Measurements from ENCODE around the gene RCCD1.

The RCCD1 gene

GRCh38 chr15:90913398-90913944 is 41.2 kb upstream of the RCCD1 start:
- Histone ChIP-seq H4K8ac (ENCODE audit: low read depth, low read length) (no peak overlapping the region), H3K9me3 (replicated peaks in 1 of 2; ENCODE audit: control insufficient read depth in 2 of 2, insufficient read depth in 1 of 2, low read depth in 1 of 2, low read length in 2 of 2) (no peaks in the 10 kb centered on the region), H2BK15ac (ENCODE audit: low read length) (no peak overlapping the region), H3K9ac (ENCODE audit: low read depth, low read length, poor library complexity) (no peak overlapping the region), H2BK5ac (ENCODE audit: low read length) (no peak overlapping the region), H3K79me1 (ENCODE audit: low read depth, low read length) (no peaks in the 10 kb centered on the region), H3K18ac (ENCODE audit: low read length) (no peak overlapping the region), H3K4me3 (ENCODE audit: low read length in 2 of 2) (no peak overlapping the region), H2AK5ac (ENCODE audit: low read depth, low read length) (no peak overlapping the region), H3K14ac (ENCODE audit: low read length) (no peak overlapping the region), H2AFZ (ENCODE audit: low read length) (no peak overlapping the region), H3K4me2 (ENCODE audit: insufficient read depth, low read length, poor library complexity, severe bottlenecking) (no peak overlapping the region), H3K4ac (ENCODE audit: low read length) (no peak overlapping the region), H3K27me3 (ENCODE audit: control insufficient read depth in 3 of 3, insufficient read depth in 3 of 3, low read depth in 1 of 3, low read length in 3 of 3) (no peaks in the 10 kb centered on the region), H3K27ac (replicated peaks; ENCODE audit: low read length) (no peak overlapping the region), H4K91ac (ENCODE audit: low read depth, low read length, poor library complexity) (no peak overlapping the region), H2BK12ac (ENCODE audit: low read length) (peak overlapping the region; percentile 10), H3K23ac (ENCODE audit: low read depth, low read length, poor library complexity) (no peak overlapping the region), H3K36me3 (replicated peaks in 1 of 2; ENCODE audit: control insufficient read depth in 2 of 2, insufficient read depth in 2 of 2, low read length in 2 of 2) (peaks cover 61 to 95% of the 10 kb centered on the region in 2 donors), H3K4me1 (ENCODE audit: control insufficient read depth in 2 of 2, insufficient read depth in 1 of 2, low read depth in 1 of 2, low read length in 2 of 2) (no peaks in the 10 kb centered on the region), H2BK120ac (ENCODE audit: low read depth, low read length) (no peak overlapping the region)
- no peak for DNase-seq (ENCODE audit: low spot score)
- no CpG with 5 or more reads among the region's 12 CpGs for WGBS, 2 donors (ENCODE audit: extremely low coverage in 2 of 2, insufficient read length in 2 of 2, insufficient replicate concordance in 1 of 2)

- no peak overlapping the region for H4K91ac ChIP-seq (ENCODE audit: low read depth, low read length, poor library complexity)
- H2BK120ac ChIP-seq (ENCODE audit: low read depth, low read length) = no peak overlapping the region
- H3K18ac ChIP-seq (ENCODE audit: low read length) = no peak overlapping the region
- H3K27me3 ChIP-seq (ENCODE audit: control insufficient read depth in 3 of 3, insufficient read depth in 3 of 3, low read depth in 1 of 3, low read length in 3 of 3) = no peaks in the 10 kb centered on the region
- H4K8ac ChIP-seq (ENCODE audit: low read depth, low read length) = no peak overlapping the region
- no peaks in the 10 kb centered on the region for H3K79me1 ChIP-seq (ENCODE audit: low read depth, low read length)
- H2BK12ac ChIP-seq (ENCODE audit: low read length) = no peak overlapping the region
- no peak overlapping the region for H2BK5ac ChIP-seq (ENCODE audit: low read length)
- H3K9me3 ChIP-seq (replicated peaks in 1 of 2; ENCODE audit: control insufficient read depth in 2 of 2, insufficient read depth in 1 of 2, low read depth in 1 of 2, low read length in 2 of 2) = no peaks in the 10 kb centered on the region
- no peak overlapping the region for H3K4me2 ChIP-seq (ENCODE audit: insufficient read depth, low read length, poor library complexity, severe bottlenecking)
- H3K4ac ChIP-seq (ENCODE audit: low read length) = no peak overlapping the region
- H2AK5ac ChIP-seq (ENCODE audit: low read depth, low read length) = no peak overlapping the region
- no peak overlapping the region for H2BK15ac ChIP-seq (ENCODE audit: low read length)
- no peak overlapping the region for H3K9ac ChIP-seq (ENCODE audit: low read depth, low read length, poor library complexity)
- H3K4me3 ChIP-seq (ENCODE audit: low read length in 2 of 2) = no peak overlapping the region
- H3K23ac ChIP-seq (ENCODE audit: low read depth, low read length, poor library complexity) = no peak overlapping the region
- no peak overlapping the region for H3K14ac ChIP-seq (ENCODE audit: low read length)
- no peak for DNase-seq (ENCODE audit: low spot score)
- no peak overlapping the region for H3K27ac ChIP-seq (replicated peaks; ENCODE audit: low read length)
- no CpG with 5 or more reads among the region's 22 CpGs for WGBS, 2 donors (ENCODE audit: extremely low coverage in 2 of 2, insufficient read length in 2 of 2, insufficient replicate concordance in 1 of 2)
- no peak overlapping the region for H2AFZ ChIP-seq (ENCODE audit: low read length)
- H3K36me3 ChIP-seq (replicated peaks in 1 of 2; ENCODE audit: control insufficient read depth in 2 of 2, insufficient read depth in 2 of 2, low read length in 2 of 2) = peaks cover 65 to 95% of the 10 kb centered on the region in 2 donors
- H3K4me1 ChIP-seq (ENCODE audit: control insufficient read depth in 2 of 2, insufficient read depth in 1 of 2, low read depth in 1 of 2, low read length in 2 of 2) = no peaks in the 10 kb centered on the region
Observed at GRCh38 chr15:90914305-90915080, 40.2 kb upstream of the RCCD1 start.

DNA sequence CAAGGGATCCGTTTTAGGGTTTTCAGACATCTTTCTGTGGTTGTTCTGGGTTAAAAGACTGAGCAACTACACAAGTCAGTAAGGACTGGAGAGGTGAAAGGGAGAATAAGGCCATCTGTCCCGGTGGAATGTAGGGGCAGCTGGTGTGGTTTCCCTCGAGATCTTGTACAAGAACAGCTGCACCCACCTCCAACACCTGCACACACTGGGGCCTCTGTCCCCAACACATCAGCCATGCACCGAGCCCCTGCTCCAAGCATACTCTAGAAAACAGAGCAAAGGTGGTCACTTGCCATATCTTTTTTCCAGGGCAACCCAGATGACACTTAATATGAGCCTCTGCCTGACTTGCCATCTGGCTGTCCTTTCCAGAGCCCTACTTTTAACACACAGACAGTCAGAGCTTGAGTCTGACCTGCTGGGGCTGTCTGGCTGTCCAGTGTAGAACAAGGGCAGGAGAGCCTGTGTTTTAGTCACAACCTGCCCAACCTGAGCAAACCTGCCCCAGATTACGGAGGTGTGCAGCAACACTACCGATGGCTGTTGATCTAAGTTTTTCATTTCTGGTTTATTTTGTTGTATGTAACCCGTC is 39.4 kb upstream of the RCCD1 start:
- Histone ChIP-seq H4K8ac (ENCODE audit: low read depth, low read length) (no peak overlapping the region), H3K23ac (ENCODE audit: low read depth, low read length, poor library complexity) (no peak overlapping the region), H2BK12ac (ENCODE audit: low read length) (no peak overlapping the region), H2AFZ (ENCODE audit: low read length) (no peak overlapping the region), H3K9ac (ENCODE audit: low read depth, low read length, poor library complexity) (no peak overlapping the region), H3K36me3 (replicated peaks in 1 of 2; ENCODE audit: control insufficient read depth in 2 of 2, insufficient read depth in 2 of 2, low read length in 2 of 2) (peaks cover 71 to 97% of the 10 kb centered on the region in 2 donors), H3K4me3 (ENCODE audit: low read length in 2 of 2) (no peak overlapping the region), H3K27ac (replicated peaks; ENCODE audit: low read length) (no peak overlapping the region), H3K4ac (ENCODE audit: low read length) (no peak overlapping the region), H3K14ac (ENCODE audit: low read length) (no peak overlapping the region), H3K9me3 (replicated peaks in 1 of 2; ENCODE audit: control insufficient read depth in 2 of 2, insufficient read depth in 1 of 2, low read depth in 1 of 2, low read length in 2 of 2) (no peaks in the 10 kb centered on the region), H2BK120ac (ENCODE audit: low read depth, low read length) (no peak overlapping the region), H3K4me2 (ENCODE audit: insufficient read depth, low read length, poor library complexity, severe bottlenecking) (no peak overlapping the region), H2BK5ac (ENCODE audit: low read length) (no peak overlapping the region), H2BK15ac (ENCODE audit: low read length) (no peak overlapping the region), H3K79me1 (ENCODE audit: low read depth, low read length) (no peaks in the 10 kb centered on the region), H3K27me3 (ENCODE audit: control insufficient read depth in 3 of 3, insufficient read depth in 3 of 3, low read depth in 1 of 3, low read length in 3 of 3) (no peaks in the 10 kb centered on the region), H3K4me1 (ENCODE audit: control insufficient read depth in 2 of 2, insufficient read depth in 1 of 2, low read depth in 1 of 2, low read length in 2 of 2) (no peaks in the 10 kb centered on the region), H4K91ac (ENCODE audit: low read depth, low read length, poor library complexity) (no peak overlapping the region), H2AK5ac (ENCODE audit: low read depth, low read length) (no peak overlapping the region), H3K18ac (ENCODE audit: low read length) (no peak overlapping the region)
- DNase-seq (ENCODE audit: low spot score) = no peak
- no CpG with 5 or more reads among the region's 7 CpGs for WGBS, 2 donors (ENCODE audit: extremely low coverage in 2 of 2, insufficient read length in 2 of 2, insufficient replicate concordance in 1 of 2)

DNA sequence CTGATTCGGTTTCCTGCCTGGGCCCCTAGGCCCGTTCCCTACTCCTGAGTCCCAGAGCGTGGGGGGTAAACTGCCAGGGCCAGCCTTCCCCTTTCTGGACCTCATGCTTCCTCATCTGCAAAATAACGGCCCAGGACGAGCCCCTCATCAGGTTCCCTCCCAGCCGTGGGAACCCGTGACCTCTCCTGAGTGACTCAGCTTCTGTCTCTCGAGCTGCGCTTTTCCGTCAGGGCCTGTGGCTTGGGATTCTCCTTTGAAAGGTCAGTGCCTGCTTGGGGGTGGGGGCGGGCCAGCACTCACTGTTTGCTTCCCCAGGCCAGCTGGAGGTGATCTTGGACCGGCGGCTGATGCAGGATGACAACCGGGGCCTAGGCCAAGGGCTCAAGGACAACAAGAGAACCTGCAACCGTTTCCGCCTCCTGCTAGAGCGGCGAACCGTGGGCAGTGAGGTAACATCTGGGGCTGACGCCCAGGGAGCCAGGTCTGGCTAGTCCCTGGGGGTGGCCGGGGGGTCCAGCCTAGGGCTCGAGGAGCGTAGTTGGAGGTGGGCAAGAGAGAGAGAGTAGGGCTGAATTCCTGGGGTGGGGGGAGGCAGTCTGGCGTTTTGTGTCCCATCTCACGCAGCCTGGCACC is 38.8 kb upstream of the RCCD1 start:
- H2BK12ac ChIP-seq (ENCODE audit: low read length) = peak overlapping the region; percentile 5
- no peak overlapping the region for H2BK120ac ChIP-seq (ENCODE audit: low read depth, low read length)
- no peak overlapping the region for H4K91ac ChIP-seq (ENCODE audit: low read depth, low read length, poor library complexity)
- peak overlapping the region; percentile 34 for H3K23ac ChIP-seq (ENCODE audit: low read depth, low read length, poor library complexity)
- H2BK15ac ChIP-seq (ENCODE audit: low read length) = no peak overlapping the region
- no peak overlapping the region for H3K4ac ChIP-seq (ENCODE audit: low read length)
- H3K18ac ChIP-seq (ENCODE audit: low read length) = no peak overlapping the region
- H3K79me1 ChIP-seq (ENCODE audit: low read depth, low read length) = no peaks in the 10 kb centered on the region
- H3K27ac ChIP-seq (replicated peaks; ENCODE audit: low read length) = no peak overlapping the region
- no peaks in the 10 kb centered on the region for H3K9me3 ChIP-seq (replicated peaks in 1 of 2; ENCODE audit: control insufficient read depth in 2 of 2, insufficient read depth in 1 of 2, low read depth in 1 of 2, low read length in 2 of 2)
- no peaks in the 10 kb centered on the region for H3K27me3 ChIP-seq (ENCODE audit: control insufficient read depth in 3 of 3, insufficient read depth in 3 of 3, low read depth in 1 of 3, low read length in 3 of 3)
- H2AFZ ChIP-seq (ENCODE audit: low read length) = no peak overlapping the region
- no CpG with 5 or more reads among the region's 25 CpGs for WGBS, 2 donors (ENCODE audit: extremely low coverage in 2 of 2, insufficient read length in 2 of 2, insufficient replicate concordance in 1 of 2)
- H3K14ac ChIP-seq (ENCODE audit: low read length) = no peak overlapping the region
- H3K9ac ChIP-seq (ENCODE audit: low read depth, low read length, poor library complexity) = no peak overlapping the region
- H2BK5ac ChIP-seq (ENCODE audit: low read length) = no peak overlapping the region
- no peak overlapping the region for H3K4me2 ChIP-seq (ENCODE audit: insufficient read depth, low read length, poor library complexity, severe bottlenecking)
- peak overlapping the region; percentile 27 for H4K8ac ChIP-seq (ENCODE audit: low read depth, low read length)
- no peak overlapping the region for H3K4me3 ChIP-seq (ENCODE audit: low read length in 2 of 2)
- no peak for DNase-seq (ENCODE audit: low spot score)
- no peaks in the 10 kb centered on the region for H3K4me1 ChIP-seq (ENCODE audit: control insufficient read depth in 2 of 2, insufficient read depth in 1 of 2, low read depth in 1 of 2, low read length in 2 of 2)
- H3K36me3 ChIP-seq (replicated peaks in 1 of 2; ENCODE audit: control insufficient read depth in 2 of 2, insufficient read depth in 2 of 2, low read length in 2 of 2) = peaks cover 69 to 97% of the 10 kb centered on the region in 2 donors
- H2AK5ac ChIP-seq (ENCODE audit: low read depth, low read length) = no peak overlapping the region

Data from neuronal stem cell (in vitro differentiated cells).